SH-SY5Y (cell line): Measurements from ENCODE around the gene PGAP3.

Experiments used
- GATA2 ChIP-seq: IDR thresholded peaks from 2 replicates; pipeline ENCODE4 v1.6.1; 2011; ENCODE audit warnings: mild to moderate bottlenecking, low read depth, low read length
- GATA3 ChIP-seq: IDR thresholded peaks from 2 replicates; pipeline ENCODE4 v1.6.1; 2011; ENCODE audit warnings: low read depth, mild to moderate bottlenecking, low read length, moderate library complexity

DNA sequence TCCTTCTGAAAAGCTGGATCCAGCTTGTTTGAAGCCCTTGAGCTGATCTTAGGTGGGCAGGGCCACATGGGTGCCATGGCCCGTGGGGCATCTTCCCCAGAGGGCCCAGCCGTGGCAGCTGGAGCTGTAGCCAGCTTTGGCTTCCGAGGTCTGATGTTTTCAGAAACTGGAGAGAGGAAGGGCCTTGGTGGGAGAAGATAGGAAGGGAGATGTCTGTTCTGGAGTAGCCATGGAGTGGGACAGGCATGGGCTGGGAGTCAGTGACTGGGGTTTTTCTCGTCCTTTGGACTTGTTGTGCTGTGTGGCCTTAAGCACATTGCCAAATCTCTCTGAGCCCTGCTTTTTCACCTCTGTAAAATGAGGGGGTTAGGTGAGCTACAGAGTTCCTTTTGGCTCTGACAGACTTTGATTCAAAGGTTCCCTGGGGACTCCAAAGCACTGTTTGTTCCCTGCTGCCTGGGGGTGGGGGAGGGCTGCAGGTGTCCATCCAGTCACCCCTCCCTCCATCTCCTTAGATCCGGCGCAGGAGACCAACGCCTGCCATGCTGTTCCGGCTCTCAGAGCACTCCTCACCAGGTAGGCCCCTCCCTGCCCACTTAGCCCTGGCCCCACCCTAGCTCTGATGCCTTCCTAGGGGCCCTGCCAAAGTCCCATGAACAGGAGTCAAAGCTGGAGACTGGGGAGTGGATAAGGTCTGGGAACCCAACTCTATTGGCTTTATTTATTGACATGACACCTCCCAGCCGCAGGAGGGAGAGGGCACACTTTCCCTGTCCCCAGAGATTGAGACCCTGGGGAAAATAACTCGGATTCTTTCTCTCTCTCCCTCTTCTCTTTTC lies 59.0 kb downstream of the PGAP3 start:
- TF ChIP-seq GATA3 (no peak), GATA2 (no peak)
